Breast epithelium (tissue), 4 donors: ENCODE data around the gene MMP15. TPM values are rescaled to one million over a fixed set of nuclear protein-coding genes. Genes with fewer than 3 reads are reported as not detected.

ENCODE experiments used
- DNase-seq, 2 donors: peaks; one replicate each; pipeline ENCODE4 v3.0.0-alpha.2; 2019; ENCODE audit warnings: low spot score in 2 of 2
- H3K27ac ChIP-seq, 2 donors: fragments of 200-600 bp; sonication (generic) in 1 of 2; one replicate each; pipeline ENCODE4 v1.5.1; 2016 to 2019; ENCODE audit warnings: mild to moderate bottlenecking in 1 of 2
- H3K27me3 ChIP-seq, 2 donors: fragments of 200-600 bp; sonication (generic) in 1 of 2; one replicate each; pipeline versions ENCODE4 v1.5.1 to v1.6.0; 2017 to 2019; ENCODE audit warnings: control low read depth in 1 of 2, mild to moderate bottlenecking in 1 of 2
- H3K36me3 ChIP-seq: fragments of 200-600 bp; one replicate; pipeline ENCODE4 v1.5.1; 2019
- H3K4me1 ChIP-seq, 2 donors: fragments of 200-600 bp; sonication (generic); one replicate each; pipeline ENCODE4 v1.5.1; 2016 to 2019; ENCODE audit warnings: control low read depth in 1 of 2
- H3K4me3 ChIP-seq, 3 donors: fragments of 200-600 bp; sonication (generic); 1 replicate in 2 of 3; 2 replicates in 1 of 3; pipeline ENCODE4 v1.5.1; 2016 to 2019; ENCODE audit warnings: mild to moderate bottlenecking in 3 of 3, moderate library complexity in 2 of 3
- H3K9me3 ChIP-seq, 2 donors: fragments of 200-600 bp; sonication (generic) in 1 of 2; one replicate each; pipeline ENCODE4 v1.5.1; 2016 to 2019; ENCODE audit warnings: control low read depth in 1 of 2
- CTCF ChIP-seq, 3 donors: fragments of 450-650 bp; IDR thresholded peaks; one replicate each; pipeline ENCODE4 v1.5.1; 2016 to 2017; ENCODE audit warnings: antibody characterized with exemption in 3 of 3, mild to moderate bottlenecking in 3 of 3, moderate library complexity in 3 of 3
- POLR2A ChIP-seq: fragments of 450-650 bp; IDR thresholded peaks from one replicate; pipeline ENCODE4 v1.6.1; 2016; ENCODE audit warnings: antibody characterized with exemption, mild to moderate bottlenecking, moderate library complexity
- POLR2AphosphoS5 ChIP-seq, 3 donors: sonication (generic); formaldehyde crosslinking; IDR thresholded peaks; one replicate each; pipeline ENCODE4 v1.6.1; 2017; ENCODE audit warnings: antibody characterized with exemption in 3 of 3
- intact Hi-C: fragments of 100-400 bp; cut with DNase I; formaldehyde crosslinking; loops from one replicate; pipeline ENCODE4 v1.15.1; 2023; ENCODE audit warnings: low total_unique reads
- total RNA-seq, 3 donors: library from RNA; depleted of rRNA; stranded (reverse); fragments of >200 nt; gene quantifications; one replicate each; pipeline ENCODE4 v1.1.0, GENCODE V29; 2016

MMP15 gene
- total RNA-seq, 3 donors from 2014 or later = 4.6 to 5.3 (median 4.8) TPM

- Histone ChIP-seq H3K27ac (peak overlapping the region; percentile 83 to 87), H3K36me3 (peaks cover 5% of the 10 kb centered on the region), H3K4me1 (no peaks in the 10 kb centered on the region), H3K9me3 (no peaks in the 10 kb centered on the region), H3K27me3 (no peaks in the 10 kb centered on the region), H3K4me3 (peak overlapping the region; percentile 59 to 77 (median 74))
- no peak for TF ChIP-seq POLR2AphosphoS5 (IDR thresholded peaks at IDR 0.05)
- TF ChIP-seq POLR2A = no peak
- no peak for TF ChIP-seq CTCF (IDR thresholded peaks at IDR 0.05)
- intact Hi-C loops = no loop called here
- DNase-seq = no peak
Measured at GRCh38 chr16:57999366-57999970, 26.1 kb upstream of the MMP15 start.

GRCh38 chr16:57999971-58000705 is 25.4 kb upstream of the MMP15 start, which contains the start of gene ZNF319:
TSS of gene ZNF319 (minus strand) at chr16:58000672. CDS start at chr16:57998265, 2,407 bp downstream.
- Histone ChIP-seq H3K36me3 (peaks cover 5% of the 10 kb centered on the region), H3K4me1 (no peaks in the 10 kb centered on the region), H3K9me3 (no peaks in the 10 kb centered on the region), H3K4me3 (peak within 1 kb of the TSS; percentile 59 to 77 (median 74)), H3K27ac (peak within 1 kb of the TSS; percentile 83 to 87), H3K27me3 (no peaks in the 10 kb centered on the region)
- intact Hi-C loops = loop anchor here (5.0 kb wide), 1 partner anchor 98 kb away; no protein-coding TSS in a partner anchor
- no peak for TF ChIP-seq POLR2AphosphoS5 (IDR thresholded peaks at IDR 0.05)
- no peak for TF ChIP-seq CTCF (IDR thresholded peaks at IDR 0.05)
- no peak for TF ChIP-seq POLR2A
- DNase-seq = no peak

- H3K36me3 ChIP-seq = peaks cover 5% of the 10 kb centered on the region
- no peaks in the 10 kb centered on the region for H3K27me3 ChIP-seq
- DNase-seq = peak; percentile 71 to 83
- H3K4me1 ChIP-seq = no peaks in the 10 kb centered on the region
- H3K27ac ChIP-seq = peak within 1 kb of the TSS; percentile 83 to 87
- TF ChIP-seq POLR2A (peak; percentile 40), CTCF (IDR thresholded peaks at IDR 0.05) (peak in 2 of 3 donors; percentile 41 to 50), POLR2AphosphoS5 (IDR thresholded peaks at IDR 0.05) (peak; percentile 30 to 66 (median 59))
- intact Hi-C loops = loop anchor here (5.0 kb wide), 1 partner anchor 99 kb away; no protein-coding TSS in a partner anchor
- H3K9me3 ChIP-seq = no peaks in the 10 kb centered on the region
- H3K4me3 ChIP-seq = peak within 1 kb of the TSS; percentile 59 to 77 (median 74)
Measured at GRCh38 chr16:58000706-58001676, 24.6 kb upstream of the MMP15 start, which contains the start of gene USB1. TSS of gene USB1 (plus strand) at chr16:58001407. CDS start at chr16:58001484, 77 bp downstream.

GRCh38 chr16:58001781-58002415 is 23.7 kb upstream of the MMP15 start:
- Histone ChIP-seq H3K36me3 (peaks cover 5% of the 10 kb centered on the region), H3K27ac (peak overlapping the region; percentile 83 to 87), H3K27me3 (no peaks in the 10 kb centered on the region), H3K9me3 (no peaks in the 10 kb centered on the region), H3K4me3 (peak overlapping the region; percentile 59 to 77 (median 74)), H3K4me1 (no peaks in the 10 kb centered on the region)
- TF ChIP-seq POLR2AphosphoS5 (IDR thresholded peaks at IDR 0.05) (no peak), POLR2A (no peak), CTCF (IDR thresholded peaks at IDR 0.05) (no peak)
- intact Hi-C loops = loop anchor here (5.0 kb wide), 1 partner anchor 100 kb away; no protein-coding TSS in a partner anchor
- DNase-seq = no peak
